ENCODE data around the gene KRT6C.
"Not testable (repeated sequence)": the region's sequence is repeated elsewhere in the genome, so short reads cannot be mapped to it uniquely, and the experiment has no call there.

KRT6C gene

GRCh38 chr12:52499806-52500560, 26.4 kb upstream of the KRT6C start:
- no peak for DNase-seq (ENCODE audit: low read depth)

GRCh38 chr12:52498946-52499345, 25.3 kb upstream of the KRT6C start:
- no peak for DNase-seq (ENCODE audit: low read depth)

- DNase-seq (ENCODE audit: low read depth): no peak
Observed at GRCh38 chr12:52497975-52498374, 24.4 kb upstream of the KRT6C start.

- no peak for DNase-seq (ENCODE audit: low read depth)
Observed at GRCh38 chr12:52496590-52497071, 23.0 kb upstream of the KRT6C start.

GRCh38 chr12:52496054-52496453, 22.4 kb upstream of the KRT6C start:
- no peak for DNase-seq (ENCODE audit: low read depth)

GRCh38 chr12:52495389-52495788, 21.8 kb upstream of the KRT6C start:
- no peak for DNase-seq (ENCODE audit: low read depth)

GRCh38 chr12:52494518-52494917, 20.9 kb upstream of the KRT6C start:
- no peak for DNase-seq (ENCODE audit: low read depth)

- no peak for DNase-seq (ENCODE audit: low read depth)
Observed at GRCh38 chr12:52494100-52494499, 20.5 kb upstream of the KRT6C start.

GRCh38 chr12:52493172-52493571, 19.6 kb upstream of the KRT6C start, which contains the start of gene KRT6A:
KRT6A (minus strand) TSS chr12:52493257; CDS start chr12:52493188, 69 bp downstream.
- DNase-seq (ENCODE audit: low read depth): no peak

- DNase-seq (ENCODE audit: low read depth): not testable (repeated sequence)
Observed at GRCh38 chr12:52492405-52492804, 18.8 kb upstream of the KRT6C start.

GRCh38 chr12:52491495-52491894, 17.9 kb upstream of the KRT6C start:
- DNase-seq (ENCODE audit: low read depth): not testable (repeated sequence)

GRCh38 chr12:52488736-52489135, 15.1 kb upstream of the KRT6C start:
- DNase-seq (ENCODE audit: low read depth): no peak

GRCh38 chr12:52487744-52488443, 14.3 kb upstream of the KRT6C start:
- not testable (repeated sequence) for DNase-seq (ENCODE audit: low read depth)

GRCh38 chr12:52487211-52487610, 13.6 kb upstream of the KRT6C start:
- no peak for DNase-seq (ENCODE audit: low read depth)

GRCh38 chr12:52486166-52487105, 12.8 kb upstream of the KRT6C start:
- DNase-seq (ENCODE audit: low read depth): no peak

- no peak for DNase-seq (ENCODE audit: low read depth)
Observed at GRCh38 chr12:52480073-52480472, 6.5 kb upstream of the KRT6C start.

GRCh38 chr12:52477651-52478050, 4.0 kb upstream of the KRT6C start:
- no peak for DNase-seq (ENCODE audit: low read depth)

GRCh38 chr12:52474212-52474611, 607 bp upstream of the KRT6C start:
- no peak for DNase-seq (ENCODE audit: low read depth)

- no peak for DNase-seq (ENCODE audit: low read depth)
Observed at GRCh38 chr12:52469853-52470252, 3.8 kb downstream of the KRT6C start.

GRCh38 chr12:52464897-52465296, 8.7 kb downstream of the KRT6C start:
- DNase-seq (ENCODE audit: low read depth): no peak

GRCh38 chr12:52461693-52462092, 11.9 kb downstream of the KRT6C start:
- DNase-seq (ENCODE audit: low read depth): no peak

GRCh38 chr12:52458861-52459260, 14.7 kb downstream of the KRT6C start:
- DNase-seq (ENCODE audit: low read depth): no peak

Data from activated T-helper 9 cell treated with anti-CD3 and anti-CD28 coated beads, Interleukin-2, amount 50 U/mL, for 16 hours (primary cell).